Colonic mucosa (tissue), 4 donors: ENCODE results near the gene ZBTB26. TPM values are rescaled to one million over a fixed set of nuclear protein-coding genes. Genes with fewer than 3 reads are reported as not detected.
"Not testable (repeated sequence)": the region's sequence is repeated elsewhere in the genome, so short reads cannot be mapped to it uniquely, and the experiment has no call there.

ENCODE experiments used
- DNase-seq: peaks from one replicate; pipeline ENCODE4 v3.0.0-alpha.2; 2020
- H3K27ac ChIP-seq: fragments of 200-600 bp; one replicate; pipeline ENCODE4 v1.8.0; 2021
- H3K27me3 ChIP-seq: fragments of 200-600 bp; one replicate; pipeline ENCODE4 v1.8.0; 2021
- H3K36me3 ChIP-seq: fragments of 200-600 bp; one replicate; pipeline ENCODE4 v1.8.0; 2021
- H3K4me1 ChIP-seq: fragments of 200-600 bp; one replicate; pipeline ENCODE4 v1.8.0; 2021; ENCODE audit warnings: mild to moderate bottlenecking
- H3K4me3 ChIP-seq: fragments of 200-600 bp; one replicate; pipeline ENCODE4 v1.8.0; 2021
- H3K9ac ChIP-seq, 2 donors: one replicate each; pipeline ENCODE4 v1.7.0; 2013; ENCODE audit warnings: control low read depth in 2 of 2, low read depth in 2 of 2, low read length in 2 of 2
- H3K9me3 ChIP-seq: fragments of 200-600 bp; one replicate; pipeline ENCODE4 v1.8.0; 2021
- intact Hi-C: fragments of 100-400 bp; cut with DNase I; formaldehyde crosslinking; loops from one replicate; pipeline ENCODE4 v1.14.1; 2022
- total RNA-seq, 2 donors: library from RNA; stranded (reverse); fragmentation: NEBNext Ultra II Directional in 1 of 2; extraction: Animal tissue kit (Norgen Biotek cat#: 25700) in 1 of 2; gene quantifications; one replicate each; pipeline ENCODE4 v1.2.1, GENCODE V29; 2021
- TF ChIP-seq, protein P1 (sequence below): fragments of 200-600 bp; IDR thresholded peaks from one replicate; pipeline ENCODE4 v1.8.0; 2022; ENCODE audit warnings: antibody characterized with exemption, mild to moderate bottlenecking
- donor health status: healthy.
- donor health status: DM: no; HTN: no; CAD: no.
- donor health status: DM: no; HTN: no; CAD: no.

ZBTB26 gene
- total RNA-seq, 2 donors from 2014 or later, result 4.3 to 6.5 TPM

DNA sequence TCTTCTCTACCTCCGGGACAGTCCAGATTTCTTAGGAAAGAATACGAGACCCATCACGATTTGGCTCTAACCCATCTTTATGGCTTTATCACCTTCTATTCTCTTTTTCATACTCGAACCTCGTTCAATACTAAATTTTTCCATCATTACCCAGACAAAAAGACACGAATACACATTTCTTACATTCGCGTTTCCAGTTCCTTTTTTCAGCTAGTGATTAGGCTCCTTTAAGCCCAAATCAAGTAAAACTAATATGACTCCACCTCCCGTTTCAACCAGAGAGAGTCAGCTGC, 18.7 kb downstream of the ZBTB26 start:
- peak overlapping the region; percentile 91 for H3K27ac ChIP-seq
- intact Hi-C loops, result no loop called here

DNA sequence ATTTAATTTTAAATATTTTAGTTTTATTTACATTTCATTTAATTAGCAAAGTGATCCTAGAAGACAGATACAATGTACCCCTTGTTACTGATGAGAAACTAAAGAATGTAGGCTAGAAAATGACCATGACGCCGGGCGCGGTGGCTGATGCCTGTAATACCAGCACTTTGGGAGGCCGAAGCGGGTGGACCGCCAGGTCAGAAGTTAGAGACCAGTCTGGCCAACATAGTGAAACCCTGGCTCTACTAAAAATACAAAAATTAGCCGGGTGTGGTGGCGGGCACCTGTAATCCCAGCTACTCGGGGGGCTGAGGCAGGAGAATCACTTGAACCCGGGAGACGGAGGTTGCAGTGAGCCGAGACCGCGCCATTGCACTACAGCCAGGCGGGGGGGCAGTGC, 25.2 kb downstream of the ZBTB26 start:
- DNase-seq, H3K4me3 ChIP-seq, H3K27ac ChIP-seq, H3K9me3 ChIP-seq, H3K9ac ChIP-seq, H3K27me3 ChIP-seq, H3K36me3 ChIP-seq, H3K4me1 ChIP-seq: not testable (repeated sequence)
- intact Hi-C loops, result loop anchor here (5.0 kb wide), 1 partner anchor 91 kb away; no protein-coding TSS in a partner anchor

More for the DNA sequence above, 18.7 kb downstream of the ZBTB26 start:
- H3K4me3 ChIP-seq, result peak overlapping the region; percentile 78
- H3K36me3 ChIP-seq, result no peaks in the 10 kb centered on the region
- no peaks in the 10 kb centered on the region for H3K4me1 ChIP-seq
- no peaks in the 10 kb centered on the region for H3K27me3 ChIP-seq
- H3K9me3 ChIP-seq, result no peaks in the 10 kb centered on the region
- TF ChIP-seq, protein P1, sequence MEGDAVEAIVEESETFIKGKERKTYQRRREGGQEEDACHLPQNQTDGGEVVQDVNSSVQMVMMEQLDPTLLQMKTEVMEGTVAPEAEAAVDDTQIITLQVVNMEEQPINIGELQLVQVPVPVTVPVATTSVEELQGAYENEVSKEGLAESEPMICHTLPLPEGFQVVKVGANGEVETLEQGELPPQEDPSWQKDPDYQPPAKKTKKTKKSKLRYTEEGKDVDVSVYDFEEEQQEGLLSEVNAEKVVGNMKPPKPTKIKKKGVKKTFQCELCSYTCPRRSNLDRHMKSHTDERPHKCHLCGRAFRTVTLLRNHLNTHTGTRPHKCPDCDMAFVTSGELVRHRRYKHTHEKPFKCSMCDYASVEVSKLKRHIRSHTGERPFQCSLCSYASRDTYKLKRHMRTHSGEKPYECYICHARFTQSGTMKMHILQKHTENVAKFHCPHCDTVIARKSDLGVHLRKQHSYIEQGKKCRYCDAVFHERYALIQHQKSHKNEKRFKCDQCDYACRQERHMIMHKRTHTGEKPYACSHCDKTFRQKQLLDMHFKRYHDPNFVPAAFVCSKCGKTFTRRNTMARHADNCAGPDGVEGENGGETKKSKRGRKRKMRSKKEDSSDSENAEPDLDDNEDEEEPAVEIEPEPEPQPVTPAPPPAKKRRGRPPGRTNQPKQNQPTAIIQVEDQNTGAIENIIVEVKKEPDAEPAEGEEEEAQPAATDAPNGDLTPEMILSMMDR, result no peak
- no peak for DNase-seq
- H3K9ac ChIP-seq, result peak overlapping the region; percentile 53 to 85

DNA sequence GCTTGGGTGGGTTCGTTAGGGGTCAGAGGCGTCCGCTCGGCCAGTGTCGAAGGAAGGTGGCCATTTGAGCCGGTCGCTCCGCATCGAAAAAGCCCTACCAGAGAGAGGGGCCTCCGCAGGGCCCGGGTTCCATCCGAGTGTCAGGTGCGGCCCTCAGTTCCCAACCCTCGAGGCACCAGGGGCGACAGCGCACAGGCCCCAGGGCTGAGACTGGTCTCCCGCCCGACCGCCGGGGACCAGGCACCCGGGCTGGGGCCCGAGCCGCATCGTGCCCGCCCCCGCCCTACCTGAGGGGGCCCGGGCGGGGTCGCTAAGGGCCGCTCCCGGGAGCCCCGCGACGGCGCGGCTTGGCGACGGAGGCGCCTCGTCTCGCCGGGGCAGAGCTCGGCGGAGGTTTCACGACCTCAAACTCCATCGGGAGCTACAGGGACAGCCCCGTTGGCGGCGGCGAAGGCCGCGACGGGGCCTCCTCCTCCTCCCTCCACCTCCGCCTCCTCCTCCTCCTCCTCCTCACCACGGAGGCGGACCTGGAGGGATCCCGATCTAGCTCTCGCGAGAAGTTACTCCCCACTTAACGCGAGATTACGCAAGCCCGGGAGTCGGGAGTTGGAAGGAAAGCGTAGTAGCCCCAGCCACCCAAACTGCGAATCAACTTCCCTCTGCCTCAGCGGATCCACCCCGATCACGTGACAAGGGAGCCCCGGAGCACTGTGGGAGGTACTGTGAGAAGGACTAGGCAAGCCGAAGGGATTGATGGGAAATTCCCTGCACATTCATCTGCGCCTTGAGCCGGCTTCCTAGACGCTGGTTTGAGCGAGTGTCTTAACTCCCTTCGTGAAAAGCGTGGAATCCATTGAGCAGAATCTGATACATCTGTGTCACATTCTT, 26.2 kb downstream of the ZBTB26 start, which contains the start of gene RC3H2:
Gene RC3H2, minus strand, starts transcription at position 537 of the 888 bp plus-strand sequence. CDS start 7,850 bp downstream, outside the sequence.
- peak within 1 kb of the TSS; percentile 94 for H3K4me3 ChIP-seq
- H3K27ac ChIP-seq, result peak within 1 kb of the TSS; percentile 95
- TF ChIP-seq, protein P1, result no peak
- H3K9me3 ChIP-seq, result no peaks in the 10 kb centered on the region
- intact Hi-C loops, result loop anchor here (5.0 kb wide), 1 partner anchor 92 kb away; no protein-coding TSS in a partner anchor
- DNase-seq, result peak; percentile 99
- H3K4me1 ChIP-seq, result no peaks in the 10 kb centered on the region
- H3K9ac ChIP-seq, result peak within 1 kb of the TSS; percentile 70 to 79
- no peaks in the 10 kb centered on the region for H3K36me3 ChIP-seq
- no peaks in the 10 kb centered on the region for H3K27me3 ChIP-seq

DNA sequence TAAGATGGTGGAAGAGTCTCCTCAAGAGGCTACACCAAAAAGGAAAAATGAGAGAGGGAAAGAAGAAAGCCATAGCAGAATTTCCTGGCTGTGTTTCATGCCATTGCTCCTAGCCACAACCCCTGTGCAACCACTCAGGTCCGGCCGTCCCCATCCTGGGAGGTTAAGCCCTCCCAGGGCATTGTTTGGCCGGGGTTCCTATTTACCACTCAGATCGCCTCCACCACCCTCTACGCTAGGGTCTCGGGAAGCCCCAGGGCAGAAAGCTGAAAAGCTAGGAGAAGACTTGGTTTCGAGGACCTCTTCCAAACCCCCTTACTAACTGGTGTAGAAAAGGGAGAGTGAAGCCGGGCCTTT, 26.9 kb downstream of the ZBTB26 start:
- Histone ChIP-seq H3K4me1 (no peaks in the 10 kb centered on the region), H3K27me3 (no peaks in the 10 kb centered on the region), H3K4me3 (peak overlapping the region; percentile 94), H3K27ac (peak overlapping the region; percentile 95), H3K9ac (peak overlapping the region; percentile 70 to 79), H3K36me3 (no peaks in the 10 kb centered on the region), H3K9me3 (no peaks in the 10 kb centered on the region)
- peak; percentile 44 for DNase-seq
- intact Hi-C loops, result no loop called here
- TF ChIP-seq, protein P1, result no peak

DNA sequence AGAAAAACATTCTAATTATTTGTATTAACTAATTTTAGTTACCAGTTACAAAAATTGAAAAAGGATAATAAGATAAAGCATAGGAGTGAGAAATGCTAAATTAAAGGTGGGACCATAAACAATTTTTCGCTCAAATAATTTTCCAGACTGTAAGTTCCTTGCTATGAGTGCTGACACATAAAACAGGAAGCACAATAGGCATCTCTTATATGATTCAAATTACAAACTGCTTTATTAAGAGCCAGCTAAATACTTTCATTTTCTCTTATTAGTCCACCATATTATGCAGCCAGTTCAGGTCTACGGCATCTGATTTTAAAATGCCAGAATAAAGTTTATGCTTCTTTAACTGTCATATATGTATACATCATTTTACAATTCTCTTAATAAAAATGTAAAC, 30.5 kb downstream of the ZBTB26 start:
- H3K27me3 ChIP-seq, result no peaks in the 10 kb centered on the region
- H3K9ac ChIP-seq, result no peak overlapping the region
- H3K9me3 ChIP-seq, result no peaks in the 10 kb centered on the region
- H3K4me1 ChIP-seq, result no peaks in the 10 kb centered on the region
- TF ChIP-seq, protein P1, result no peak
- H3K36me3 ChIP-seq, result no peaks in the 10 kb centered on the region
- H3K27ac ChIP-seq, result peak overlapping the region; percentile 4
- no peak overlapping the region for H3K4me3 ChIP-seq
- intact Hi-C loops, result no loop called here
- DNase-seq, result no peak

DNA sequence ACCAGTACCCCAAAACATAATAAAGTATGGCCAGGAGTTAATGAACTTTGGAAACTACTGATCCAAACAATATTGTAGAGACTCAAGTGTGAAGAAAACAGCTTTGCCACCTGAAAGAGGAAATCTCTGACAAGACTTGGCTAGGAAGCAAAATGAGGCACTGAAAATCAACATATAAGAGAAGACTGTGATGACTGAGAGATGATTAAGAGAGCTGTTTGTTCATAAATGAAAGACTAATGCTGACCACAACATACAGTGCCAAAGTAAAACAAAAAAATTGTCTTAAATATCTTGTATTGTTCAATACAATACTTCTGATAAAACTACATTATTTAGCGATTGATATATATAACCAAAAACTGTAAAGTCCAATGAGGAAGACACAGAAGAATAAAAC, 33.3 kb downstream of the ZBTB26 start:
- Histone ChIP-seq H3K27ac (no peak overlapping the region), H3K9ac (no peak overlapping the region), H3K36me3 (no peaks in the 10 kb centered on the region), H3K4me3 (no peak overlapping the region), H3K9me3 (no peaks in the 10 kb centered on the region), H3K27me3 (no peaks in the 10 kb centered on the region), H3K4me1 (no peaks in the 10 kb centered on the region)
- intact Hi-C loops, result no loop called here
- TF ChIP-seq, protein P1, result no peak
- no peak for DNase-seq
